Mucosa of descending colon (tissue), 3 donors: ENCODE data around the gene TSR1. TPM values are rescaled to one million over a fixed set of nuclear protein-coding genes. Genes with fewer than 3 reads are reported as not detected.

ENCODE experiments used
- ATAC-seq: fragments of 200-7000 bp; cut with Tn5 transposase; one replicate; pipeline ENCODE4 v1.9.1; 2020; ENCODE audit warnings: mild to moderate bottlenecking, moderate library complexity
- DNase-seq, 3 donors: peaks; one replicate each; pipeline ENCODE4 v3.0.0-alpha.2; 2020
- H3K36me3 ChIP-seq: fragments of 200-600 bp; one replicate; pipeline ENCODE4 v1.8.0; 2021; ENCODE audit warnings: low read depth, mild to moderate bottlenecking
- H3K4me1 ChIP-seq: fragments of 200-600 bp; one replicate; pipeline ENCODE4 v1.8.0; 2021; ENCODE audit warnings: low read depth, mild to moderate bottlenecking
- H3K4me3 ChIP-seq: fragments of 200-600 bp; one replicate; pipeline ENCODE4 v1.8.0; 2021; ENCODE audit warnings: mild to moderate bottlenecking
- H3K9me3 ChIP-seq: fragments of 200-600 bp; one replicate; pipeline ENCODE4 v1.8.0; 2021; ENCODE audit warnings: mild to moderate bottlenecking
- intact Hi-C, 2 donors: fragments of 100-400 bp; cut with DNase I in 1 of 2; cut with micrococcal nuclease in 1 of 2; formaldehyde crosslinking; loops; one replicate each; pipeline versions ENCODE4 v1.11.0 to v1.11.1; 2022; cut with DNase I, micrococcal nuclease
- total RNA-seq, 3 donors: library from RNA; stranded (reverse); fragmentation: NEBNext Ultra II Directional in 2 of 3; extraction: Animal tissue kit (Norgen Biotek cat#: 25700) in 2 of 3; gene quantifications; one replicate each; pipeline versions ENCODE4 v1.2.1 to v1.2.4, GENCODE V29; 2021 to 2023
- TF ChIP-seq, protein P1 (sequence below): fragments of 200-600 bp; IDR thresholded peaks from one replicate; pipeline ENCODE4 v1.8.0; 2022; ENCODE audit warnings: antibody characterized with exemption, mild to moderate bottlenecking
- donor health status: DM: no; HTN: no; CAD: no; lungs with moderate emphysema.
- donor health status: DM: no; HTN: no; CAD: no.
- donor health status: DM: no; HTN: yes; CAD: no.

Gene TSR1
- total RNA-seq, 3 donors from 2014 or later, result 13.6 to 23.4 (median 15.4) TPM

DNA sequence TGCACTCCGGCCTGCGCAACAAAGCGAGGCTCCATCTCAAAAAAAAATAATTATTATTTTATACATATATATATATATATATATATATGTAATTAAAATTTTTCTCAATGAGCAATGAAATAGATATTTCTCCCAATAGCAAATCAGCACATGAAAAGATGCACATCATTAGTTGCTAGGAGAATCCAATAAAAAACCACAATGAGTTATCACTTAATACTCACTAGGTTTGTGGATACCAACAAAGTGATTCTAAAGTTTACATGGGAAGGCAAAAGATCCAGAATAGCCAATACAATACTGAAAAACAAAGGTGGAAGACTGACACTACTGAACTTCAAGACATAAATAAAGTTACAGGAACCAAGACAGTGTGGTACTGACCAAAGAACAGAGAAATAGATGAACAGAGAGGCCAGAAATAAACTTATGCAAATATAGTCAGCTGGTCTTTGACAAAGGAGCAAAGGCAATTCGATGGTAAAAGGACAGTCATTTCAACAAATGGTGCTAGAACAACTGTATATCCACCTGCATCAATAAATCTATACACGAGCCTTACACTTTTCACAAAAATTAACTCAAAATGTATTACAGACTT is 46.3 kb downstream of the TSR1 start:
- DNase-seq (no peak), ATAC-seq (no peak)
- no peaks in the 10 kb centered on the region for H3K9me3 ChIP-seq
- no peaks in the 10 kb centered on the region for H3K4me1 ChIP-seq
- intact Hi-C loops, result loop anchor here in 1 of 2 donors (10.0 kb wide), 1 partner anchor 235 kb away; the partner anchor contains the start of gene HIC1
- peaks cover 10% of the 10 kb centered on the region for H3K36me3 ChIP-seq
- TF ChIP-seq, protein P1, sequence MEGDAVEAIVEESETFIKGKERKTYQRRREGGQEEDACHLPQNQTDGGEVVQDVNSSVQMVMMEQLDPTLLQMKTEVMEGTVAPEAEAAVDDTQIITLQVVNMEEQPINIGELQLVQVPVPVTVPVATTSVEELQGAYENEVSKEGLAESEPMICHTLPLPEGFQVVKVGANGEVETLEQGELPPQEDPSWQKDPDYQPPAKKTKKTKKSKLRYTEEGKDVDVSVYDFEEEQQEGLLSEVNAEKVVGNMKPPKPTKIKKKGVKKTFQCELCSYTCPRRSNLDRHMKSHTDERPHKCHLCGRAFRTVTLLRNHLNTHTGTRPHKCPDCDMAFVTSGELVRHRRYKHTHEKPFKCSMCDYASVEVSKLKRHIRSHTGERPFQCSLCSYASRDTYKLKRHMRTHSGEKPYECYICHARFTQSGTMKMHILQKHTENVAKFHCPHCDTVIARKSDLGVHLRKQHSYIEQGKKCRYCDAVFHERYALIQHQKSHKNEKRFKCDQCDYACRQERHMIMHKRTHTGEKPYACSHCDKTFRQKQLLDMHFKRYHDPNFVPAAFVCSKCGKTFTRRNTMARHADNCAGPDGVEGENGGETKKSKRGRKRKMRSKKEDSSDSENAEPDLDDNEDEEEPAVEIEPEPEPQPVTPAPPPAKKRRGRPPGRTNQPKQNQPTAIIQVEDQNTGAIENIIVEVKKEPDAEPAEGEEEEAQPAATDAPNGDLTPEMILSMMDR, result no peak
- no peak overlapping the region for H3K4me3 ChIP-seq

DNA sequence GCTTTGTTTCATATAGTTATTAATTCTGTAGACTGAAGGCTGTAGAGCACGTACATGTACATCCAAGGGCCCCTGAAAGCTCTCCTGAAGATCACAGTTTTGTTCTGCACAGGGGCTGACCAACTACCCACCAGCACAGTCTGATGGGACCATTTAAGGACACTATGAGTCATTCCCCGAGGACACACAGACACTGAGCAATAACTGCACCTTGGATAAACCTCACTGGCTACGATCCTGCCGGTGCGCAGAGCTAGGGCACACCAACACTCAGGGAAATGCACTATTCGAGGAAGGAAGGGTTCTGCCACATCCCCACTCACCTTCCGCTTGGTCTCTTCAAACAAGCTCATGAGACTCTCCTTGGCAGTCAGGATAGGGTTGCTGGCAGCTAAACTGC is 53.0 kb downstream of the TSR1 start:
- no peak overlapping the region for H3K4me3 ChIP-seq
- H3K9me3 ChIP-seq, result no peaks in the 10 kb centered on the region
- no peaks in the 10 kb centered on the region for H3K4me1 ChIP-seq
- ATAC-seq, result no peak
- intact Hi-C loops, result loop anchor here in 1 of 2 donors (10.0 kb wide), 1 partner anchor 229 kb away; the partner anchor contains the start of gene HIC1
- TF ChIP-seq, protein P1, result no peak
- DNase-seq, result no peak
- no peaks in the 10 kb centered on the region for H3K36me3 ChIP-seq

DNA sequence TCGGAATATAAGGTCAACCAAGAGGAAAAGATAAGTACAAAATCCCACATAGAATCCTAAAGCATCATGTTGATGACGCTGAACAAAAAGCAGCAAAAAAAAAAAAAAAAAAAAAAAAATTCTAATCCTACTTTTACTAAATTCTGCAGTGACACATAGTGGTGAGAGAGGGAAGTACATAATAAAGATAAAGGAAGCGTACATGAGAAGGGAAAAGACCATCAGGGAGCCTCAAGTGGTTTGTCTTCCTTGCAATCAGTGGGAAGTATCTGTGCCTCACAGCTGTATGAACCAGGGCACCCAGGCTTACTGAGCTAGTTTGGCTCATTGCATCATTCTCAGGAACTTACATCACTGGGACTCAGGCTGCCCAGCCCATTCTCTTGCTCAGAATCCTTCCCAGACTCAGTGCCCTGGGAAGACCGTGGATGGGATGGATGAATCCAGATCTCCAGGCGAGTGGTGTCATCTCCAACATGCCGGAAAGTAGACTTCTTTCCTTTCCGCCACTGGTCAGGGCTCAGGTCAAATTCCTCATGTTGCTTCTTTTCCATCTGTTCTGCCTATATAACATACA is 53.9 kb downstream of the TSR1 start:
- TF ChIP-seq, protein P1, result no peak
- ATAC-seq, result peak; percentile 70
- intact Hi-C loops, result loop anchor here in 1 of 2 donors (10.0 kb wide), 1 partner anchor 228 kb away; the partner anchor contains the start of gene HIC1

DNA sequence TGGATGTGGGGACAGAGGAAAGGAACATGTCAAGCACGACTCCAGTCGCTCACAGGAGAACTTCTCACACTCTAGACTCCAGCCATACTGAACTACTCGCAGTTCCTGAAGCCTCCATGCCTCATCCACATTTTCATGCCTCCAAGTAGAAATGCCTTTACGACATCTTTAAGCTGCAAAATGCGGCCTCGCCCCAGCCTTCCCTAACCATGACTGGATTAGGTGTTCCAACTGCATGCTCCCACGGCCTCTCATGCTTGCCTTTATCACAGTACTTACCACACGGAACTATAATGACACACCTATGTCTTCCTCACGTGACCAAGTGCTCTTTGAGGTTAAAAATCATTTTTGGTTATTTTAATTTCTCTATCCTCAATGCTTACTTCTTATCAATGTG is 56.5 kb downstream of the TSR1 start:
- ATAC-seq (no peak), DNase-seq (no peak)
- H3K9me3 ChIP-seq, result no peaks in the 10 kb centered on the region
- intact Hi-C loops, result loop anchor here in 1 of 2 donors (10.0 kb wide), 1 partner anchor 225 kb away; the partner anchor contains the start of gene HIC1
- TF ChIP-seq, protein P1, result no peak
- H3K36me3 ChIP-seq, result no peaks in the 10 kb centered on the region
- H3K4me3 ChIP-seq, result no peak overlapping the region
- H3K4me1 ChIP-seq, result no peaks in the 10 kb centered on the region

More for the DNA sequence above, 53.9 kb downstream of the TSR1 start:
- Histone ChIP-seq H3K4me1 (no peaks in the 10 kb centered on the region), H3K4me3 (no peak overlapping the region), H3K9me3 (no peaks in the 10 kb centered on the region), H3K36me3 (no peaks in the 10 kb centered on the region)
- no peak for DNase-seq

DNA sequence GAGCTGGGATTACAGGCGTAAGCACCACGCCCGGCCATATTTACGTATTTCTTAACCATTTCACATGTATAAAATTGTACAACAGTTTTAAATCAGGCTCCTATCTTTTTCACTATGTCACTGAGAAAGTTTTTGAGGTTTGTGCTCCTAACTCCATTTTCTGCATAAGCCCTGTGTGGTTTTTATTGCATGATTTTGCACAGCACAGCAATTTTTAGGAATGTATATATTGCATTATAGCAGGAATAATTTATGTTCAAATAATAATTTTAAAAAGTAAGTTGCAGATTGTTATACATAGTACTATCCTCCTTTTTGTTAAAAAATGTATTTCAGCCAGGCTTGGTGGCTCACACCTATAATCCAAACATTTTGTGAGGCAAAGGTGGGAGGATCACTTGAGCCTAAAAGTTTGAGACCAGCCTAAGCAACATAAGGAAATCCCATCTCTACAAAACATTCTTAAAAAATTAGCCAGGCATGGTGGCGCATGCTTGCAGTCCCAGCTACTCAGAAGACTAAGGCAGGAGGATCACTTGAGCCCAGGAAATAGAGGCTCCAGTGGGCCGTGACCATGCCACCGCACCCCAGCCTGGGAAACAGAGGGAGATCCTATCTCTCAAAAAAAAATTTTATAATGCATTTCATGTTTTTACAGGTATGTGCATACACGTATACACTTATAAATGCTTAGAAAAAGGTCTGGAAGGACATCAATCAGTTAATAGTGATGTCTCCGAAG is 58.7 kb downstream of the TSR1 start:
- DNase-seq (no peak), ATAC-seq (no peak)
- no peaks in the 10 kb centered on the region for H3K36me3 ChIP-seq
- no peaks in the 10 kb centered on the region for H3K9me3 ChIP-seq
- no peaks in the 10 kb centered on the region for H3K4me1 ChIP-seq
- intact Hi-C loops, result no loop called here
- no peak overlapping the region for H3K4me3 ChIP-seq
- TF ChIP-seq, protein P1, result no peak
